Left forelimb (tissue), 1 donor: Measurements from ENCODE around the gene GAGE12J.
"Not testable (repeated sequence)": the region's sequence is repeated elsewhere in the genome, so short reads cannot be mapped to it uniquely, and the experiment has no call there.

ENCODE experiments used
- DNase-seq: peaks from one replicate; pipeline ENCODE4 v3.0.0-alpha.2; 2018; ENCODE audit warnings: low spot score

Gene GAGE12J

DNA sequence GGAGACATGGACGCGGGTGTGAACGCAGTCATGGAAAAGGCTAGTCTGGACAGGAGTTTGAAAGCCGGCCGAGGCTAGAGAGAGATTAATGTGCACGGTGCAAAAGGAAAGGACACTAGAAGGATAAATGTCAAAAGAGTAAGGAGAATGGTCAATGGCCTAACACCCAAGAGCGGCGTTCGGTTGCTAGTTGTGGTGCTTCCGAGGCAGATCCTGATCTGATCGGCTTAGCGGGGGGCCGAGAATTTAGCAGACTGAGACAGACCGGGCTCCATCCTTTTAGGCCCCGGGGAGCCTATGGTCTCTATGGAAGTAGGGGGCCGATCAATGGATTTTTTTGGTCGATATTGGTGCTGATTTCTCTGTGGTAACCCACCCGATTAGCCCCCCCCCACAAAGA lies 11.5 kb upstream of the GAGE12J start:
- no peak for DNase-seq

GRCh38 chrX:49312176-49312575 lies 9.7 kb upstream of the GAGE12J start:
- DNase-seq = no peak

DNA sequence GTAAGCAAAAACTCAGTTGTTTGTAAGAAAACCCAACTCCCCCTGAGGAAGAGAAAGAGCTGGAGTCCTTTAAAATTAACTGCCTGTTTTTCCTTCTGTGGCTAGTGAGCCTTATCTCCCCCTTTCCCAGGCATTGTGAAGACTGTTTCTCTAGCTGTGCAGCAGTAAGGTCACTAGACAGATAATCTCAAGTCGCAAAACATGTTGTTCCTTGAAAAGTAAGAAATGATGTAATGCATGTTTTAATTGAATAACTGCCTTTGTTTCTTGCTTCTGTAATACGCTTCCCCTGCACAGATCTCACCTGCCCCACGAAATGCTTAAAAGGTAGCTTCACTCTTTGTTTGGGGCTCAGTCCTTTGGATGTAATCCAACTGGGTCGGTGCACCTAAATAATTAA lies 5.8 kb upstream of the GAGE12J start:
- DNase-seq = no peak

- not testable (repeated sequence) for DNase-seq
These were observed 429 bp downstream of the GAGE12J start for GRCh38 chrX:49322266-49322665.

DNA sequence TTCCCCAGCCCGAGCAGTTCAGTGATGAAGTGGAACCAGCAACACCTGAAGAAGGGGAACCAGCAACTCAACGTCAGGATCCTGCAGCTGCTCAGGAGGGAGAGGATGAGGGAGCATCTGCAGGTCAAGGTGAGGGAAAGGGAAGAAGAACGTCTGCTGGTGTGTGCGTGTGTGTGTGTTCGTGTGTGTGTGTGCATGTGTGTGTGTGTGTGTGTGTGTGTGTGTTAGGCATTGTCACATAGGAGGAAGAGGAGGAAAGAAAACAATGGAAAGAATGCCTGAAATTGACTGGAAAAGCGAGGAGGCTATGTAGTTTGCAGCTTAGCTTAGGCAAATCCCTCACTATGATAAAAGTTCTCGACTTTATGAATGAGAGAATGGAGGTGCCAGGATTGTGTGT lies 1.9 kb downstream of the GAGE12J start:
- DNase-seq = not testable (repeated sequence)

- not testable (repeated sequence) for DNase-seq
These were observed 8.6 kb downstream of the GAGE12J start for GRCh38 chrX:49330421-49330820.

- not testable (repeated sequence) for DNase-seq
These were observed 9.4 kb downstream of the GAGE12J start, which contains the start of gene GAGE13 for GRCh38 chrX:49331282-49331681. TSS of gene GAGE13 (plus strand) at chrX:49331582. CDS start at chrX:49332738, 1,156 bp downstream.

- DNase-seq = not testable (repeated sequence)
These were observed 10.0 kb downstream of the GAGE12J start for GRCh38 chrX:49331841-49332240.

DNA sequence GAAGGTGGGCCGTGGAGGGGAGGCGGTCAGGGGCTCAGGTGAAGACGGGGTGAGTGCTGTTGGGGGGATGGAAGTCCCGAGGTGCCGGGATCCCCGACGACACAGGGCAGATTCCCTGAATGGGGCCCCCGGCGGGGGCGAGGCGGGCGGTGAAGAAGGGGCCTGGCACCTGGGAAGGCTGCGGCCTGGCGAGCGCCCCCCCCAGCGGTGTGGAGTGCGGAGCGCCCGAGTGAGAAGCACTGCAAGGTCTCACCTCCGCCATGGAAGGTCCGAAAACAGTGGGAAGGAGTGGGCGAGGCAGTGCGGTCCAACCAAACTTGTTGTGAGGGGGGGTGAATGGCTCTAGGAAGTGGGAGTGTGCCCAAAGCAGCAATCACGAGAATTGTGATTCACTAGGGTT lies 19.6 kb downstream of the GAGE12J start:
- not testable (repeated sequence) for DNase-seq

DNA sequence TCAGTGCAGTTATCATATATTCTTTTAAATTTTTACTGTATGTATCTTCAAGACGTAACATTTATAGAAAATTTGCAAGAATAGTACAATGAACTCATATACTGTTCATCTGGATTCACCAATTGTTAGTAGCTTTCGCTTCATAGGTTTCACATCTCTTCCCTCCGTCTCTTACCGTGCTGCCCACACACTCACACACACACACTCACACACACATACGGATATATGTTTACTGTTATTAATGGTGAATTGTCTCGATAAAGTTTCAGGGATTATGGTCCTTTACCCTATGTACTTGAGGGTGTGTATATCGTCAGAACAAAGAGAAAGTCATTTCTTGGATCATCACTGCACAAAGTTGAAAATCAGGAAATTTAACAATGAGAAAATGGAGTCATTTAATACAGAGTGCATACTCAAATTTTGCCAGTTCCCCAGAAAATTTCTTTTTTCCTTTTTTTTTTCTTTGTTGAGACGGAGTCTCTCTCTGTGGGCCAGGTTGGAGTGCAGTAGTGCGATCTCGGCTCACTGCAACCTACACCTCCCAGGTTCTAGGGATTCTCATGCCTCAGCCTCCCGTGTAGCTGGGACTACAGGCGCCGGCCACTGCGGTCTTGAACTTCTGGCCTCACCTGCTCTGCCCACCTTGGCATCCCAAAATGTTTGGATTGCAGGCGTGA lies 22.8 kb downstream of the GAGE12J start:
- not testable (repeated sequence) for DNase-seq

- DNase-seq = not testable (repeated sequence)
These were observed 23.6 kb downstream of the GAGE12J start for GRCh38 chrX:49345402-49345801.

- DNase-seq = not testable (repeated sequence)
These were observed 24.3 kb downstream of the GAGE12J start for GRCh38 chrX:49346150-49346549.
